Keratinocyte (primary cell): ENCODE measurements around the gene NHLRC3. TPM values are rescaled to one million over a fixed set of nuclear protein-coding genes. Genes with fewer than 3 reads are reported as not detected.

Experiments used
- DNase-seq: peaks from one replicate; pipeline ENCODE4 v3.0.0-alpha.2; 2011; ENCODE audit warnings: low read depth, missing footprints, low spot score
- FAIRE-seq: peaks from 2 replicates; lab custom pipeline; 2011; peaks lifted over from hg19 to GRCh38; lab: Jason Lieb, UNC
- H2AFZ ChIP-seq: 2 replicates; pipeline ENCODE4 v1.6.0; 2012; ENCODE audit warnings: low read length, control low read depth, inconsistent platforms; ENCODE audit not compliant: control insufficient read depth
- H3K27ac ChIP-seq: 2 replicates; pipeline ENCODE4 v1.5.1; 2011; ENCODE audit warnings: low read length; ENCODE audit not compliant: control insufficient read depth, insufficient read depth
- H3K27me3 ChIP-seq: 3 replicates; pipeline ENCODE4 v1.6.0; 2011; ENCODE audit warnings: low read length; ENCODE audit not compliant: control insufficient read depth, insufficient read depth; ENCODE audit errors: extremely low read depth
- H3K36me3 ChIP-seq, 2 experiments: 2 replicates in 1 of 2; 3 replicates in 1 of 2; pipeline ENCODE4 v1.5.1; 2011; ENCODE audit warnings: low read length in 2 of 2, mild to moderate bottlenecking in 1 of 2; ENCODE audit not compliant: control insufficient read depth in 2 of 2, insufficient read depth in 2 of 2; ENCODE audit errors: extremely low read depth in 1 of 2
- H3K4me1 ChIP-seq: 3 replicates; pipeline ENCODE4 v1.5.1; 2011; ENCODE audit warnings: low read length; ENCODE audit not compliant: control insufficient read depth, insufficient read depth; ENCODE audit errors: extremely low read depth
- H3K4me2 ChIP-seq: 3 replicates; pipeline ENCODE4 v1.6.0; 2011; ENCODE audit warnings: low read depth, low read length; ENCODE audit not compliant: control insufficient read depth, insufficient read depth; ENCODE audit errors: extremely low read depth
- H3K4me3 ChIP-seq, 3 experiments: fragments of 200-600 bp in 1 of 3; sonication (generic) in 1 of 3; 2 replicates in 2 of 3; 3 replicates in 1 of 3; pipeline ENCODE4 v1.5.1; 2011 to 2016; ENCODE audit warnings: low read length in 3 of 3, mild to moderate bottlenecking in 3 of 3, control low read depth in 2 of 3, inconsistent platforms in 1 of 3, low read depth in 1 of 3, mixed read lengths in 1 of 3, mixed run types in 1 of 3, moderate library complexity in 1 of 3; ENCODE audit not compliant: control insufficient read depth in 2 of 3, insufficient read depth in 2 of 3; ENCODE audit errors: extremely low read depth in 1 of 3
- H3K79me2 ChIP-seq: 2 replicates; pipeline ENCODE4 v1.6.0; 2012; ENCODE audit warnings: low read length; ENCODE audit not compliant: control insufficient read depth, insufficient read depth
- H3K9ac ChIP-seq: 3 replicates; pipeline ENCODE4 v1.6.0; 2011; ENCODE audit warnings: low read length; ENCODE audit not compliant: control insufficient read depth, insufficient read depth; ENCODE audit errors: extremely low read depth
- H3K9me1 ChIP-seq: 3 replicates; pipeline ENCODE4 v1.6.0; 2011; ENCODE audit warnings: low read length; ENCODE audit not compliant: control insufficient read depth, insufficient read depth; ENCODE audit errors: extremely low read depth
- H3K9me3 ChIP-seq: 2 replicates; pipeline ENCODE4 v1.5.1; 2012; ENCODE audit warnings: low read depth, low read length; ENCODE audit not compliant: control insufficient read depth
- H4K20me1 ChIP-seq: 3 replicates; pipeline ENCODE4 v1.6.0; 2011; ENCODE audit warnings: low read length; ENCODE audit not compliant: control insufficient read depth, insufficient read depth; ENCODE audit errors: extremely low read depth
- EZH2 ChIP-seq: IDR thresholded peaks from one replicate; pipeline ENCODE4 v1.6.1; 2012; ENCODE audit warnings: inconsistent platforms, mild to moderate bottlenecking, low read length, moderate library complexity
- dilution Hi-C: fragments of 300-500 bp; cut with MboI; formaldehyde crosslinking; loops from one replicate; pipeline ENCODE4 v1.7.0; 2020; ENCODE audit warnings: low sequenced_read_pairs; ENCODE audit not compliant: extremely low pct_ligation_motif_present
- polyA plus RNA-seq, 5 experiments: library from polyadenylated mRNA; depleted of rRNA in 3 of 5; stranded (reverse) in 3 of 5; stranded (forward) in 1 of 5; unstranded in 1 of 5; fragments of >200 nt; gene quantifications; 1 replicate in 1 of 5; 2 replicates in 3 of 5; 3 replicates in 1 of 5; pipeline versions ENCODE4 v1.2.1 to v1.2.3, GENCODE V29; 2011 to 2012; ENCODE audit warnings: missing spikeins in 2 of 5, low read depth in 1 of 5, low replicate concordance in 1 of 5
- TF ChIP-seq, protein P1 (sequence below), 3 experiments: IDR thresholded peaks in 1 of 3; conservative IDR thresholded peaks in 1 of 3; optimal IDR thresholded peaks in 1 of 3; 2 replicates in 2 of 3; 3 replicates in 1 of 3; pipeline versions ENCODE3 to v1.5.1; 2011; ENCODE audit warnings: low read length in 3 of 3, mild to moderate bottlenecking in 3 of 3, moderate library complexity in 2 of 3, control low read depth in 1 of 3, inconsistent platforms in 1 of 3; ENCODE audit not compliant: insufficient read depth in 2 of 3; ENCODE audit errors: extremely low read depth in 1 of 3

NHLRC3 gene
- polyA plus RNA-seq, 1 donor (not counting 4 experiments of a cell fraction or from before 2014, with no cell fraction given) = 9.6 TPM

- Histone ChIP-seq H3K79me2 (peaks cover 73% of the 10 kb centered on the region), H3K27ac (no peak overlapping the region), H3K9me3 (no peaks in the 10 kb centered on the region), H3K4me2 (peak overlapping the region; percentile 72), H2AFZ (no peak overlapping the region), H3K4me1 (peaks cover 5% of the 10 kb centered on the region), H3K9ac (peak overlapping the region; percentile 82), H4K20me1 (no peaks in the 10 kb centered on the region), H3K9me1 (peaks cover 2% of the 10 kb centered on the region), H3K27me3 (no peaks in the 10 kb centered on the region), H3K36me3 (peaks cover 1 to 4% of the 10 kb centered on the region in 2 experiments), H3K4me3 (peak overlapping the region; percentile 79 to 99 (median 91))
- TF ChIP-seq, protein P1, sequence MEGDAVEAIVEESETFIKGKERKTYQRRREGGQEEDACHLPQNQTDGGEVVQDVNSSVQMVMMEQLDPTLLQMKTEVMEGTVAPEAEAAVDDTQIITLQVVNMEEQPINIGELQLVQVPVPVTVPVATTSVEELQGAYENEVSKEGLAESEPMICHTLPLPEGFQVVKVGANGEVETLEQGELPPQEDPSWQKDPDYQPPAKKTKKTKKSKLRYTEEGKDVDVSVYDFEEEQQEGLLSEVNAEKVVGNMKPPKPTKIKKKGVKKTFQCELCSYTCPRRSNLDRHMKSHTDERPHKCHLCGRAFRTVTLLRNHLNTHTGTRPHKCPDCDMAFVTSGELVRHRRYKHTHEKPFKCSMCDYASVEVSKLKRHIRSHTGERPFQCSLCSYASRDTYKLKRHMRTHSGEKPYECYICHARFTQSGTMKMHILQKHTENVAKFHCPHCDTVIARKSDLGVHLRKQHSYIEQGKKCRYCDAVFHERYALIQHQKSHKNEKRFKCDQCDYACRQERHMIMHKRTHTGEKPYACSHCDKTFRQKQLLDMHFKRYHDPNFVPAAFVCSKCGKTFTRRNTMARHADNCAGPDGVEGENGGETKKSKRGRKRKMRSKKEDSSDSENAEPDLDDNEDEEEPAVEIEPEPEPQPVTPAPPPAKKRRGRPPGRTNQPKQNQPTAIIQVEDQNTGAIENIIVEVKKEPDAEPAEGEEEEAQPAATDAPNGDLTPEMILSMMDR (optimal IDR thresholded peaks at IDR 0.05 in 1 of 3, IDR thresholded peaks at IDR 0.05 in 1 of 3, conservative IDR thresholded peaks at IDR 0.05 in 1 of 3; ENCODE audit: extremely low read depth in 1 of 3, insufficient read depth in 2 of 3, low read length in 3 of 3) = no peak
- no peak for TF ChIP-seq EZH2
- DNase-seq = no peak
- FAIRE-seq = peak; percentile 23
- dilution Hi-C loops = no loop called here
Measured at GRCh38 chr13:39035204-39035603, 3.1 kb upstream of the NHLRC3 start.

DNA sequence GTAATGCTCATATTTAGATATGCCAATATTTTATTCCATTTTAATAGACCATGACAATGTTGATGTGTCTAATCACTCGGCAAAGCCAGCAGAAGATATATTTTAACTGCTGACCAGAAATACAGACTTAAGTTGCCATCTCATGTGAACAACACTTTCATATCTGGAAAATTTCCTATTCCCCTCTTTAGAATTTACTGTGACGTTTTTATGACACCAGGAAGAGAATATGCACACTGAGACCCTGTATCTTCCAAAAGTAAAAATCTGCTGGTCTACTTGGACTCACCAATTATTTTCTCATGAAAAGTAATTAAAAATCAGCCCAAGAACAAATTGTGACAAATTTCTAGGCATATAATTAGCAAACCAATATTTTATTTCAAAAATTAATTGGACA lies 2.5 kb upstream of the NHLRC3 start:
- H3K9me1 ChIP-seq = peaks cover 2% of the 10 kb centered on the region
- peaks cover under 1 to 1% of the 10 kb centered on the region in 2 experiments for H3K36me3 ChIP-seq
- FAIRE-seq (peak; percentile 34), DNase-seq (no peak)
- H3K4me1 ChIP-seq = peaks cover 5% of the 10 kb centered on the region
- H3K9ac ChIP-seq = peak overlapping the region; percentile 82
- H3K79me2 ChIP-seq = peaks cover 69% of the 10 kb centered on the region
- H3K4me3 ChIP-seq = peak overlapping the region; percentile 79 to 99 (median 91)
- H4K20me1 ChIP-seq = no peaks in the 10 kb centered on the region
- no peak overlapping the region for H2AFZ ChIP-seq
- H3K27ac ChIP-seq = peak overlapping the region; percentile 88
- H3K4me2 ChIP-seq = peak overlapping the region; percentile 72
- H3K27me3 ChIP-seq = no peaks in the 10 kb centered on the region
- TF ChIP-seq, protein P1 (optimal IDR thresholded peaks at IDR 0.05 in 1 of 3, IDR thresholded peaks at IDR 0.05 in 1 of 3, conservative IDR thresholded peaks at IDR 0.05 in 1 of 3; ENCODE audit: extremely low read depth in 1 of 3, insufficient read depth in 2 of 3, low read length in 3 of 3) = no peak
- no peak for TF ChIP-seq EZH2
- no peaks in the 10 kb centered on the region for H3K9me3 ChIP-seq
- dilution Hi-C loops = no loop called here
